AG09319 (cell line): ENCODE measurements around the gene PDPK1.

Experiments used
- DNase-seq: peaks from one replicate; pipeline ENCODE4 v3.0.0-alpha.2; 2010; ENCODE audit warnings: low read depth; ENCODE audit errors: extremely low read depth
- CTCF ChIP-seq: IDR thresholded peaks from 2 replicates; pipeline ENCODE4 v1.5.1; 2011; ENCODE audit warnings: low read depth, mild to moderate bottlenecking, inconsistent platforms, low read length, moderate library complexity

The PDPK1 gene

GRCh38 chr16:2537451-2538379 is at the start of gene PDPK1:
PDPK1 (plus strand) TSS chr16:2538021; CDS start chr16:2538113, 92 bp downstream.
- peak; percentile 83 for DNase-seq
- TF ChIP-seq CTCF: no peak

- TF ChIP-seq CTCF: no peak
- no peak for DNase-seq
Measured at GRCh38 chr16:2489581-2489980, 48.2 kb upstream of the PDPK1 start.

DNA sequence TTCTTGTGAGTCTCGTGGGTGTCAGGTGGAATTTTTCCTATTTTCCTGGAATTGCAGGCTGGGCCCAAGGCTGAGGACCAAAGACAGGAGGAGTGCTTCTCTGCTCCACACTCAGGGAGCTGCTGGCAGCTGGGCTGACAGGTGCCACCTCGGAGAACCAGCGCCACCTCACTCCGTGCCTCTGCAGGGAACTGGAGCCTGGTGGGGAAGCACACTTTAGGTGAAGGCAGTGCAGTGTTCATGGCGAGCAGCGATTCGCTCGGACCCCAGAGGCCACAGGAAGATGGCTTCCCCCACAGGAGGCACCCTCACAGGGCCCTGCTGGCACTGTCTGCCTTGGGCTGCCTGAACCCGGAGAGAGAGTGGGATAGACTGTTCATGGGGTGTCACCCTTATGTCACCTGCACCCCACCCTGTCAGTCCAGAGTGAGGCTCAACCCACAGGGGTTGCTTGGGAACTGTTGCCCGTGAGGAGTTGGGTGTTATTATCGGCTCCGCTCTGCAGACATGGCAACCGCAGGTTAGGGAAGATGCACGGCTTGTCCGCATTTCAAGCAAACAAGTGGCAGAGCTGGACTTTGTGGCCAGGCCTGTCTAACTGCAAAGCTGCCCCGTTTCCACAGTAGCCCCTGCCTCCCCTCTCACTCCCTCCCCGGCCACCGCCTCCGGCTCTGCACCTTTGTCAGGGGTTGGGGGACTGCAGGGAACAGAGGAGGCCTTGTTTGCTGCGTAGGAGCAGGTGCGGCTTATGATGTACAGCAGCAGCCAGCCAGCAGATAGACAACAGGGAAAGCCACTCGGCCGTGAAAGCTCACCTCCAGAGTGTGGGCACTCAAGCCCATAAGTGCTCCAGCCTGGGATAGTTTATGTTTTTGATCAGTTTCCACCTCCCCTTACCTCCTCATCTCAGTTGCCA is 47.4 kb upstream of the PDPK1 start:
- no peak for DNase-seq

GRCh38 chr16:2492292-2492691 is 45.5 kb upstream of the PDPK1 start:
- TF ChIP-seq CTCF: no peak
- DNase-seq: no peak

More for the DNA sequence above, 47.4 kb upstream of the PDPK1 start:
- TF ChIP-seq CTCF: no peak

DNA sequence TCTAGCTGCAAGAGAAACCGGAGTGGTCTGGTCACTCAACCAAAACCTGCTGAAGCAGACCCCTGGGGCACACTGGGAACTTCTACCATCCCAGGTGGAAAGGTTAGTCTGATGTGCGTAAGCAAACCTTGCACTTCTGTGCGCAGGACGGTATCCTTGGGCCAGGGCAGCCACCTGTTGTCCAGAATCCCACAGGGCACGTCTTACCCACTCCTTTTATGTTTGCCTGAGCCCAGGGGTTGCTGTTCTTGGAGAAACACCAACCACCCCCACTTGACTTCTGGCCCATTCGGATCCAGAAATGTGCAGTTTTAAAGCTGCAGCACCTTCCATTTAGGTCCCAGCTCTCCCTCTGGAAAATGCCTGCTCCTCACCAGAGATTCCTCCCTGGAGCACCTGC is 44.2 kb upstream of the PDPK1 start:
- no peak for DNase-seq
- no peak for TF ChIP-seq CTCF

GRCh38 chr16:2494616-2495015 is 43.2 kb upstream of the PDPK1 start:
- DNase-seq: no peak
- no peak for TF ChIP-seq CTCF
